ENCODE data around the gene SEBOX. TPM values are rescaled to one million over a fixed set of nuclear protein-coding genes. Genes with fewer than 3 reads are reported as not detected.
A peak's percentile ranks its signal among the peaks of the same experiment; 100 is the strongest.

The SEBOX gene
- total and polyA plus RNA-seq, 2 of the 8 experiments (the other 6 are each of a cell fraction or from before 2014, with no cell fraction given) = not detected

- no peak overlapping the region for H3K27ac ChIP-seq (ENCODE audit: low read depth, low read length)
- no peaks in the 10 kb centered on the region for H3K23me2 ChIP-seq (ENCODE audit: low read depth, low read length)
- no peaks in the 10 kb centered on the region for H3K79me1 ChIP-seq (ENCODE audit: low read depth, low read length)
- no peak overlapping the region for H4K91ac ChIP-seq (replicated peaks; ENCODE audit: insufficient read length, low read length)
- H3K56ac ChIP-seq (replicated peaks; ENCODE audit: insufficient read length, low read depth, low read length) = no peak overlapping the region
- no peak overlapping the region for H2AK5ac ChIP-seq (ENCODE audit: low read depth, low read length)
- H2BK12ac ChIP-seq (ENCODE audit: low read depth, low read length) = no peak overlapping the region
- H4K8ac ChIP-seq (ENCODE audit: extremely low read depth, insufficient read depth, low read length) = no peak overlapping the region
- H2BK20ac ChIP-seq (ENCODE audit: low read length) = no peak overlapping the region
- FAIRE-seq (no peak), DNase-seq (ENCODE audit: low read depth in 1 of 2, low spot score in 2 of 2) (no peak)
- no peaks in the 10 kb centered on the region for H3K79me2 ChIP-seq (ENCODE audit: control insufficient read depth in 1 of 2, insufficient read depth in 2 of 2, low read length in 2 of 2)
- peaks cover 0 to 4% (median 0%) of the 10 kb centered on the region in 4 experiments; a peak in 3 of 7 replicates for H3K4me1 ChIP-seq (replicated peaks in 1 of 4; ENCODE audit: control insufficient read depth in 3 of 4, insufficient read depth in 4 of 4, low read length in 3 of 4)
- no peak overlapping the region for H3K4ac ChIP-seq (replicated peaks; ENCODE audit: insufficient read length, low read depth, low read length)
- no peak overlapping the region for H2BK5ac ChIP-seq (ENCODE audit: low read depth, low read length)
- ChIA-PET POLR2A (ENCODE audit: partially characterized antibody) (interaction anchor here (0.7 to 9.7 kb wide), 10 partner anchors 10 to 26 kb away, joined by 3 to 92 read pairs (median 6); partner anchors contain the start of genes IFT20, POLDIP2, SEBOX and TNFAIP1), CTCF (ENCODE audit: partially characterized antibody) (interaction anchor here (1.0 to 2.5 kb wide), 11 partner anchors 9 to 115 kb away, joined by 3 to 10 read pairs (median 5); partner anchors contain the start of genes IFT20 and TNFAIP1)
- no peak overlapping the region for H2BK120ac ChIP-seq (replicated peaks; ENCODE audit: low read depth, low read length)
- no peak overlapping the region for H3K18ac ChIP-seq (ENCODE audit: extremely low read depth, low read length)
- no peak overlapping the region for H3K14ac ChIP-seq (ENCODE audit: insufficient read length)
- H3K9ac ChIP-seq (replicated peaks in 1 of 4; ENCODE audit: extremely low read depth in 1 of 4, low read depth in 3 of 4, low read length in 3 of 4) = no peak overlapping the region
- no peak overlapping the region for H2BK15ac ChIP-seq (ENCODE audit: low read length)
- no peak overlapping the region for H2AFZ ChIP-seq (ENCODE audit: low read length)
- WGBS, 2 experiments (ENCODE audit: extremely low coverage in 1 of 2, insufficient coverage in 1 of 2, insufficient read length in 1 of 2, insufficient replicate concordance in 2 of 2, low coverage in 1 of 2, low lambda C conversion rate in 2 of 2, missing lambda C conversion rate in 1 of 2) = 95% methylated on average over 7 of the region's 7 CpGs; no CpG with 5 or more reads in 1 of the 2 experiments
- H3K4me2 ChIP-seq (ENCODE audit: insufficient read depth in 1 of 2, low read depth in 2 of 2, low read length in 2 of 2) = no peak overlapping the region
- peaks cover 13 to 15% of the 10 kb centered on the region in 2 experiments for H4K20me1 ChIP-seq (replicated peaks in 1 of 2; ENCODE audit: control insufficient read depth in 1 of 2, insufficient read depth in 2 of 2, low read length in 2 of 2)
- H3K36me3 ChIP-seq (ENCODE audit: control insufficient read depth in 2 of 4, insufficient read depth in 4 of 4, low read length in 3 of 4) = peaks cover 20 to 58% (median 45%) of the 10 kb centered on the region in 4 experiments; a peak in 7 of 8 replicates
- H4K5ac ChIP-seq (ENCODE audit: insufficient read length, low read depth, low read length) = no peak overlapping the region
- H3K9me3 ChIP-seq (ENCODE audit: insufficient read depth in 2 of 2, low read depth in 1 of 2, low read length in 1 of 2) = no peaks in the 10 kb centered on the region
- H3K23ac ChIP-seq (ENCODE audit: insufficient read length) = no peak overlapping the region
- no peaks in the 10 kb centered on the region for H3K27me3 ChIP-seq (replicated peaks in 1 of 4; ENCODE audit: control insufficient read depth in 3 of 4, extremely low read depth in 1 of 4, insufficient read depth in 3 of 4, low read length in 3 of 4)
- no peak overlapping the region for H3K4me3 ChIP-seq (ENCODE audit: extremely low read depth in 1 of 4, insufficient read depth in 2 of 4, low read depth in 3 of 4, low read length in 4 of 4)
- TF ChIP-seq EZH2 (IDR thresholded peaks at IDR 0.05; ENCODE audit: low read depth, low read length, severe bottlenecking) = no peak
- TF ChIP-seq RFX5 (IDR thresholded peaks at IDR 0.05; ENCODE audit: borderline replicate concordance, low read depth, low read length) = no peak
- no peak for TF ChIP-seq SP2 (IDR thresholded peaks at IDR 0.05; ENCODE audit: low read length)
- peak; percentile 21 to 33 (median 22); a peak in 3 of 4 replicates for TF ChIP-seq CTCF (IDR thresholded peaks at IDR 0.05; ENCODE audit: control extremely low read depth in 1 of 3, insufficient read depth in 1 of 3, low read depth in 1 of 3, low read length in 3 of 3)
- TF ChIP-seq RAD21 (IDR thresholded peaks at IDR 0.05 in 1 of 2, conservative IDR thresholded peaks at IDR 0.05 in 1 of 2; ENCODE audit: low read depth in 2 of 2, low read length in 2 of 2) = peak; percentile 26 to 51; a peak in 3 of 4 replicates
Measured at GRCh38 chr17:28346746-28347246, 18.2 kb downstream of the SEBOX start.
